Measurements from ENCODE around the gene RNF208. TPM values are rescaled to one million over a fixed set of nuclear protein-coding genes. Genes with fewer than 3 reads are reported as not detected.

RNF208 gene
- total RNA-seq, 1 donor from 2014 or later: 5.9 TPM

DNA sequence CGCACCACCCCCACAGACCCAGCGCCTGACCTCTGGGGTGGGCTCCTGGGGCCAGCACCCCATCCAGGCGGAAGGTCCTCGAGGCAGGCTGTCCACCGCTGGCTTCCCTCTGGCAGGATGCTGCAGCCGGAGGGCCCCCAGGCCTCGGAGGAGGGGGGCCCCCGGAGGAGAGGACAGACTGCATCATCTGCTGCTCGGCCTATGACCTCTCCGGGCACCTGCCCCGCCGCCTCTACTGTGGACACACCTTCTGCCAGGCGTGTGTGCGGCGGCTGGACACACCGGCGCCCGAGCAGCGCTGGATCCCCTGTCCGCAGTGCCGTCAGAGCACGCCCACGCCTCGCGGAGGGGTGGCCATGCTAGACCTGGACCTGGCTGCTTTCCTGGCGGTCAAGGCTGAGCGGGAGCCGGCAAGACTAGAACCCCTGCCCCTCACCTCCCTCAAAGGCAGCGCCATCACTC is 6.5 kb upstream of the RNF208 start:
- no peak for DNase-seq (ENCODE audit: low spot score)

DNA sequence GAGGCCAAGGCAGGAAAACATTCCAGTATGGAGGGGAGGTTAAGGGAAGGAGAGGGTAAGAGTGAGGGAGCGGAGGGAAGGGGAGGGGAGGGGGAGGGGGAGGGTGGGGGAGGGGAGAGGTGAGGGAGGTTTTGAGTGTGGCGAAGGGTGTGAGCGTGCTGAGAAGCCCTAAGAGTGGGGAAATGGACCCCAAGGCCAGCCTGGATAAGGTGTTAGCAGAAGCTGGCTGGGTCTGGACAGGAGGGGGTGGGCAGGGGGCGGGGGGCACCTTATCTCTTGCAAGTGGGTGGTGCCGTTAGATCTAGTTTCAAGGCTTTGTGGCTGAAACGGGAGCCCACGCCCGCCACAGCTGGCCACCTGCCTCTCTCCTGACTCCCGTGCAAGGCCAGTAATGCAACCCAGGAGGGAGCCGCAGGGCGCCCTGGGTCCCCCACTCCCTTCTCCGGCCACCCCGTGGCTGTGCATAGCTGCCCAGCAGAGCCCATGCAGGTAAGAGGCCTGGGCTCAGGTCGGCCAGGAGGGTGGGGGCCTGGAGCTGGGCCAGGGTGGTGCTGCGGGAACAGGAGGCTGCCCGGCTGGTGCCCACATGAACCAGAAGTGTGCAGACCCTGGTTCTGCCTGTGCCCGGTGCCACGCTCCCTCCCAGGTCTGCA is 5.9 kb upstream of the RNF208 start:
- no peak for DNase-seq (ENCODE audit: low spot score)

DNA sequence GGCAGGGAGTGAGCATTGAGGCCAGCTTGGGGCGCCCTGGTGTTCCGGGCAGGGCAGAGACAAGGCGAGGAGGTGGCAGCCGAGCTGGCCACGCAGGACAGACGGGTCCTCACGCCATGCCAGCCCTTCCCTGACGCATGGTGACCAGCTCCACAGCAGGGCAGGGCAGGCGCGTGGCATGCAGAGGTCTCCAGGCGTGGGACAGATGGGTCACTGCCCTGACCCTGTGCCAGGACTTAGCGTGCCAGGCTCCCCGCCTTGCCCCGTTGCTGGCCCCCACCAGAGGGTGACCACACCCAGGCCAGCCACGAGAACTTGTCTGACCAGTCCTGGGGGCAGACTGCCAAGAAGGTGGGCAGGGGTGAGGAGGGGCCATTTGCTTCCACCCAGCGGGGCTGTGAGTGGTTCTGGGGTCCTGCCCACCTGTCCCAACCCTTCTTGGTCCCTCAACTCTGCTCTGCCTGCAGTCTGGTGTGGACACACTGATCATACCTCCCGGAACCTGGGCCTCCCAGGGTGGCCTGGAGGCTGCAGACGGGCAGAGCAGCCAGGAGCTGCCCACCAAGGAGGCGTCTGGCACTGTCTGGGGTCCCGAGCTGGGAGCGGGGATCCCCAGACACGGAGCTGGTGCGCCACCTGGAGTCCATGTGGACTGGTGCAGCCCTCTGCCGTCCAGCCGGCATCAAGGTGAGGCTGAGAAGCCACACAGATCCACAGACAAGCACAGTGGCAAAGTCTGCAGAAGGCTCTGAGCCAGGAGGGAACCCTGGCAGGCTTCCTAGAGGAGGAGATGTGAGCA is 5.2 kb upstream of the RNF208 start, which contains the start of gene RNF224:
Gene RNF224, plus strand, starts transcription at position 449 of the 799 bp plus-strand sequence. CDS start 834 bp downstream, outside the sequence.
- no peak for DNase-seq (ENCODE audit: low spot score)

DNA sequence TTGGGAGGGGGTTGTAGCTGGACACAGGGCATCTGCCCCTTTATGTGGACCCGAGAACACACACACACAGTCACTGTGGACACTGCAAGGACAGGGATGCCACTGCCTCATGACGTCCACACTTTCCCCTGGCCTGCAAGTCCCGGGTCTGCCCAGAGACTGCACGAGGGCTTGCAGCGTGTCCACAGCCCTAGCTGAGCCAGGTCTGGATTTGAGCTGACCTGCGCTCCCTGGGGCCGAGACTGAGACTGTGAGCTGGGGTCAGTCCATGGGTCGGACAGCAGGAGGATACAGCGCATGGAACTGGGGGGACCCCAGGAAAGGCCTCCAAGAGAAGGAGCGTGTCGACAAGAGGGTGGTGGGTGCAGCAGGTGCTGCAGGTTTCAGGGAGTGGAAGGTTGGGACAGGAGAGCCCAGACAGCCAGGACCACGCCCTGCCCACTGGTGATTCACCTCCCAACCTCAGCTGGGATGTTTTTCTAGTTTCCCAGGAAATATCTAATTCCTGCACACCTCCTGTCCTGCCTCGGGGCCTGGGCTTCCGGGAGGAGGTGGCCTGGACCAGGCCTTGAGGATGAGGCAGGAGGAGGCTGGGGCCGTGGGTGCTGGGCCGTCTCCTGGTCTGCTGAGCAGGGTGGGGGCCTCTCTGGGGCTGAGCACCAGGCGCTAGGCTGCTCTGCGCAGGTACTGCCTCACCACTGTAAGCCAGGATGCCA is 4.5 kb upstream of the RNF208 start:
- DNase-seq (ENCODE audit: low spot score): no peak

DNA sequence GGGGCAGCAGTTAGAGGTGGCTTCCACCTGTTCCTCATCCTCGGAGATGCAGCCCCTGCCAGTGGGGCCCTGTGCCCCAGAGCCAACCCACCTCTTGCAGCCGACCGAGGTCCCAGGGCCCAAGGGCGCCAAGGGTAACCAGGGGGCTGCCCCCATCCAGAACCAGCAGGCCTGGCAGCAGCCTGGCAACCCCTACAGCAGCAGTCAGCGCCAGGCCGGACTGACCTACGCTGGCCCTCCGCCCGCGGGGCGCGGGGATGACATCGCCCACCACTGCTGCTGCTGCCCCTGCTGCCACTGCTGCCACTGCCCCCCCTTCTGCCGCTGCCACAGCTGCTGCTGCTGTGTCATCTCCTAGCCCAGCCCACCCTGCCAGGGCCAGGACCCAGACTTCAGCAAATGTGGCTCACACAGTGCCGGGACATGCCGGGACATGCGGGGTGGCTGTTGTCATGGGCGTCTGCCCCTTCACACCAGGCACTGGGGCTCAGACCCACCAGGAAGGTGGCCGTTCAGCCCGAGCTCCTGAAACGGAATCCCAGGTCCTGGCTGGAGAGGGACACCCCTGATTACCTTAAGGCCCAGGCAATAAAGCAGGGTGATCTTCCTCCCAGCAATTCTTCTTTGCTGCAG is 3.8 kb upstream of the RNF208 start:
- DNase-seq (ENCODE audit: low spot score): no peak

DNA sequence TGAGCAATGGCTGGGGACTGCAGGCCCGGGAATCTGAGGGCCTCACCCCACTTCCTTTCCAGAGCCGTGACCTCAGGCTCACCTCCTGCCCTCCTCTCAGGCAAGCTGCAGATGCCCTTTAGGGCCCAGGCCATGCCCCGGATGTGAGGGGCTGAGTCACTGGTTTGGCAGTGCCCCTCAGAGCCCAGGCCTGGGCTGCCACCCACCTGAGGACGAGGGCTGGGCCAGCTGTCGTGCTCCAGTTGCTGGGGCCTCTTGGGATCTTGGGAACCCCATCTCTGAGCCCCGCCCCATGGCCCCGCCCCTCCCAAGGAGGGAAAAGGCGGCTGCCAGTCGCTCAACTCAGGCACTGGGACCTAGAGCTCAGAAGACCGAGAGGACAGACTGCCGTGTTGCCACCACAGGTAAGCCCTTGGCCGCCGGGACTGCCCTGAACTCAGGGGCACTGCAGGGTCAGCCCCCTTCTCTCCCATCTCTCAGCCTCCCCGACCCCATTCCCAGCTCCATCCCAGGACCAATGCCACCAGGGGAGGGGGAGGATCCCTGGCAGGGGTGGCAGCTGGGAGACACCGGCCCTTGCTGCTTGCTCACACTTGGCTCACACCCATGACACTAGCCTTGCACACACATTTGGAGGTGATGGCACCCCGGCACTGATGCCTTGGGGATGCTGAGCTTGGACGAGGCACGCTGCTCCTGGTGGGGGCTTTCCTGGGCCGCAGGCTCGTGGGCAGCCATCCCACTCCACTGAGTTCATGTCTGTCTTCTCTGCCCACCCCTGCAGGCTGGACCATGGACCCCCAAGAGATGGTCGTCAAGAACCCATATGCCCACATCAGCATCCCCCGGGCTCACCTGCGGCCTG is 3.0 kb upstream of the RNF208 start, which contains the start of gene CYSRT1:
Gene CYSRT1, plus strand, starts transcription at position 345 of the 865 bp plus-strand sequence. Its CDS starts 448 bp downstream, at position 793.
- no peak for DNase-seq (ENCODE audit: low spot score)

DNA sequence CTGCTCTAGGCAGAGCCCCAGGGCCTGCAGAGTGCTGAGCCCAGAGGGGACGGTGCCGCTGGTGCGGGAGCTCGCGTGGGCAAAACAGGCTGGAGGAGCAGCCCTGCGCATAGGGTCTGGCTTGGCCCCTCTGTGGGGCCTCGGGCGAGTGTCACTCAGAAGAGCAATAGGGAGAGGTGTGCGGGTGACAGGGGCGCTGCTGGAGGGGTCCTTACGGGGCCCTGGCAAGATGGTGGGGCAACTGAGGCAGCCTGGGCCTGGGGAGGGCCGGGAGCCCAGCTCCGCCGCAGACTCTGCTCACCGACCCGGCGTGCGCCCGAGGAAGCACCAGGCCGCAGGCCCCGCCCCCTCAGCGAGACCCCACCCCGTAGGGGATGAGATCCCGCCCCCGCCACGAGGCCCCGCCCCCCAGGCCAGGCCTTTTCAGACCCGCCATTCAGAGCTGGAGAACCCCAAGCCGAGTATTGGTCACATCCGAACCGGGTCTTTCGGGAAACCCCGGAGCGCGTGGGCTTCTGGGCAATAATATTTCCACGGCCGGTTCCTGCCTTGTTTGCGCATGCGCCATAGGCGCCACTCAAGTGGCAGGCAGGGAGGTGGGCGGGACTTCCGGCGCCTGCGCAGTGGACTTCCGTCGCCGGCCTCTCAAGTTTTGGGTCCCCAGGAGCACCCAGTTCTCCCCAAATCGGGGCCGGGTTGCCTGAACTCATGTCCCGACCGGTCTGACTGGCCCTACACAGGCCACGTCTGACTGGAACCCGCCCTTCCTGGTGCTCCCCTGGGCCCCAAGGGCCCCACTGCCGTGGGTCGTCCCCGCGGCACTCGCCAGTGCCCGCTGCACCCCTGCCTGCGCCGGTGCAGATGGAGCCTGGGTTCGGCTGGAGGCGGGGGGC is 1.3 kb upstream of the RNF208 start:
- DNase-seq (ENCODE audit: low spot score): peak; percentile 98

DNA sequence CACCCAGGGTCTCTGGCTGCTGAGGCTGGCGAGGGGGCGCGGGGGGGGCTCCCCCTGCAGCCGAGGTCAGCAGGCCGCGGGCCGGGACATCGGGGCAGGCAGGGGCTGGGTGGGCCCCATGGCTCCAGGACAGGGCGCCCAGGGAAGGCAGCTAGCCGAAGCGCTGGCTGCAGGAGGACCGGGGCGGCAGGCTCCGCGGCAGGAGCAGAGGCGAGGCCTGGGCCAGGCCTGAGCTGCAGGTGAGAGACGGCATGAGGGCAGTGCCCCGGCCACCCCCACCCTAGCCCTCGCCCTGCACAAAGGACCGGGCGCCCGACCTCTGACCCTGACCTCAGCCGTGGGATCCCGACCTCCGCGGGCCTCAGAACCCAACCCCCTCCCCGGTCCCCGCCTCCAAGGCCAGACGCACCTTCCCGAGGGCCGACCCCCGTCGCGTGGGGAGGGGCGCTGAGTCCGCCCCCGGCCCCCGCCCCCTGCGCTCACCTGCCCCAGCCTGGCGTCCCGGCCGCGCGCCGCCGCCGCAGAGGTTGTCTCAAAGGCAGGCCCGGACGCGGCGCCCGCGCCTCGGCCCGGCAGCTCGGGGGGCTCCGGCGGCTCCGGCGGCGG is 431 bp downstream of the RNF208 start:
- no peak for DNase-seq (ENCODE audit: low spot score)

DNA sequence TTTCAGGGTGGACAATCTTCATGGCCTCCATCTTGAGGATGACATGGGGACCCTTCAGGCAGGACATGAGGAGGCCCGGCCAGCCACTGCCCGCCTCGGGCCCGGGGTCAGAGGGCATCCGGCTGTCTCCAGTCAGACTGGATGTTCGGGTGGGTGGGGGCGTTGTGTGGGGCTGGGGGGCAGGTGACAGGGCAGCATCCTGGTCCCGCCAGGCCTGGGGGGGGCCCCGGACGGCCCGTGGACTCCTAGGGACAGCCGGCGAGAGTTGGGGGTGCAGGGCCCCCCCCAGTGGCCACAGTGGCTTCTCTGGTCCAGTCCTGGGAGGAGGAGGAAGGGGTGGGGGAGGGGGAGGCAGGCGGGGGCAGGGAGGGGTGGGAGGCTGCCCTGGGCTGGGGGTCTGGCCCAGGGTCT is 940 bp downstream of the RNF208 start:
- no peak for DNase-seq (ENCODE audit: low spot score)

DNA sequence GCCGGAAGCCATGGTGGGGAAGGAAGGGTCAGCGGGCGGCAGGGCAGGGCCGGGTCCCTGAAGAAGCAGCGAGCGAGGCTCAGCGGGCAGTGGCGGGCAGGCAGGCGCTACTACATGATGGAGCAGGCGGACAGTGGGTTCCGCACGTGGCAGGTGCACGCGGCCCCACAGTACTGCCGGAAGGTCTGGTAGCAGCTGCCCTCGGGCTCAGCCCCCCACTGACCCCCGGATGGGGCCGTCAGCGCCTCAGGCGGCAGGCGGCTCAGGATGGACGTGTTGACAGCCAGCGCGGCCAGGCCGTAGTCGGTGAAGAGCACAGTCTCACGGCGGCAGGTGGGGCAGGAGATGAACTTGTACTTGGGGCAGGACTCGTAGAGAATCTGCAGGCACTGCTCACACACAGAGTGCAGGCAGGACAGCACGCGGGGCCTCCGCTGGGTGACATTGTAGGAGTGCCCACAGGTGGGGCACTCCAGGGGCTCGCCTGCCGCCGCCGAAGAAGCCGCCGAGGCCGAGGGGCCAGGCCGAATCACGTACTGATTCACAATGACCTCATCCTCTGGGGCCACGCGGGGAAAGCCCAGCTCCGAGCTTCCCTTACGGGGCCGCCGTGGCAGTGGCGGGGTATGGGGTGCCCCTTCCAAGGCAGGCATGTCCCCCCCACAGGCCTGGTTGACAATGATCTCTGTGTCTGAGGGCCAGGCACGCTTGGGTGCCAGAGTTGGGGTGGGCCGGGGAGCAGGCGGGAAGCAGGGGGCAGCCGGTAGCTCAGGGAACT is 1.5 kb downstream of the RNF208 start:
- no peak for DNase-seq (ENCODE audit: low spot score)

DNA sequence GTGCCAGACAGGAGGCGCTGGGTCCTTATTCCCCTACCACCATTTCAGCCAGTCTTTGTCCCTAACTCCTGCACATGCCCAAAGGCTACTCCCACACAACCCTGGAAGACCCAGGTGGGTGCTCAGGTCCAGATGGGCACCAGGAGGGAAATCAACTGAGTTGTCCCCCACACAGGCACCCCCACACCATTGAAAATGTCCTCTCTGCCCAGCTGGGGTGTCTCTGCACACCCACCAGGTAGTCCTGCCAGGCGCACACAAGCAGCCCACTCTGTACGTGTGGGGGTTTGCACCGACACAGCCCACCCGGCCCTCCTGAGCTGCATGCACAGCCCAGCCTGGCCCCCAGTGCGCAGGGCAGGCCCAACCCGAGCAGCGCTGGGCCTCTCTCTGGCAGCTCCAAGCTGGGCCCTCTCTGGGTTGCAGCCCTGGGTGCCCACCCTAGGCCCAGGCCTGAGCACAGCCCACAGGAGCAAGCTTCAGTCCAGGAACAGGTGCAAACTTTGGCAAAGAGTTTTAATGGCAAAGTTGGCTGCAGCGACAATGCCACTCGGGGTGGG is 2.2 kb downstream of the RNF208 start:
- DNase-seq (ENCODE audit: low spot score): no peak

DNA sequence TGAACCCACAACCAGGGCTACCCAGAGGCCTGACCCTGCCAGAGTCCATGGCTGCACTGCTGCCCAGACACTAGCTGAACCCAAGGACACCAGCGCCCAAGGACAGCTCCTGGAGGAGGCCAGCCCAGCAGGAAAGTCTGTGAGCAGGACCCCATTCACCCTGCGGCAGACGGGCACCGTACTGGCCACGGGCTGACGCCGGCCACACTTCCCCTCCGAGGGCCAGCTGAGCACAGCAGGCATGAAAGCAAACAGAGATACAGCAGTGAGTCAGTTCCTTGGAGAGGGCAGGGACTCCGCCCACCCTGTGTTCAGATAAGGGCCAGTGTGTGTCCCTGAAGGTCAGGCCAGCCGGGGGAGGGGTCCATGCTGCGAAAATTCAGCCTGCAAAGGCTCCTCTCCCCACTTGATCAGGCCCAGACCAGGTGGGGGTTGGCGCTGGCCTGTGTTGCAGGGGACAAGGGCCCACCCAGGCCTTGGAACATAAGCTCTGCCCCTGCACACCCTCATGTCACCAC is 3.2 kb downstream of the RNF208 start:
- no peak for DNase-seq (ENCODE audit: low spot score)

DNA sequence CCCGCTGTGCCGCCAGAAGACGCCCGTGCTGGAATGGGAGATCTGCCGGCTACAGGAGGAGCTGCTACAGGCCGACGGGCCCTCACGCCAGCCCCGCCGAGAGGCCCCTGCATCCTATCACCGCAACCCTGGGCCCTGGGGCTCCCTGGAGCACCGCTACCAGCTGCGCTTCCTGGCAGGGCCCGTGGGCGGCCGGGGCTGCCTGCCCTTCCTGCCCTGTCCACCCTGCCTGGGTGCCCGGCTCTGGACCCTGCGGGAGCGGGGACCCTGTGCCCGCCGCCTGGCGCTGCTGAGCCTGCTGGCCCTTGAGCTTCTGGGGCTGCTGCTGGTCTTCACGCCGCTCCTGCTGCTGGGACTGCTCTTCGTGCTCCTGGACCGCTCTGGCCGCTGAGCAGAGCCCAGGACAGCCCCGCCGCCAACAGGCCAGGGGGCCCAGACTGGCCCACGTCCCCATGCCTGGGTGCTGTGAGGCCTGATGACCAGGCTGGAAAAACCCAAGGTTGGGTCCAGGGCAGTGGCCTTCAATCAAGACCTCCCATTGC is 3.8 kb downstream of the RNF208 start:
- DNase-seq (ENCODE audit: low spot score): no peak

DNA sequence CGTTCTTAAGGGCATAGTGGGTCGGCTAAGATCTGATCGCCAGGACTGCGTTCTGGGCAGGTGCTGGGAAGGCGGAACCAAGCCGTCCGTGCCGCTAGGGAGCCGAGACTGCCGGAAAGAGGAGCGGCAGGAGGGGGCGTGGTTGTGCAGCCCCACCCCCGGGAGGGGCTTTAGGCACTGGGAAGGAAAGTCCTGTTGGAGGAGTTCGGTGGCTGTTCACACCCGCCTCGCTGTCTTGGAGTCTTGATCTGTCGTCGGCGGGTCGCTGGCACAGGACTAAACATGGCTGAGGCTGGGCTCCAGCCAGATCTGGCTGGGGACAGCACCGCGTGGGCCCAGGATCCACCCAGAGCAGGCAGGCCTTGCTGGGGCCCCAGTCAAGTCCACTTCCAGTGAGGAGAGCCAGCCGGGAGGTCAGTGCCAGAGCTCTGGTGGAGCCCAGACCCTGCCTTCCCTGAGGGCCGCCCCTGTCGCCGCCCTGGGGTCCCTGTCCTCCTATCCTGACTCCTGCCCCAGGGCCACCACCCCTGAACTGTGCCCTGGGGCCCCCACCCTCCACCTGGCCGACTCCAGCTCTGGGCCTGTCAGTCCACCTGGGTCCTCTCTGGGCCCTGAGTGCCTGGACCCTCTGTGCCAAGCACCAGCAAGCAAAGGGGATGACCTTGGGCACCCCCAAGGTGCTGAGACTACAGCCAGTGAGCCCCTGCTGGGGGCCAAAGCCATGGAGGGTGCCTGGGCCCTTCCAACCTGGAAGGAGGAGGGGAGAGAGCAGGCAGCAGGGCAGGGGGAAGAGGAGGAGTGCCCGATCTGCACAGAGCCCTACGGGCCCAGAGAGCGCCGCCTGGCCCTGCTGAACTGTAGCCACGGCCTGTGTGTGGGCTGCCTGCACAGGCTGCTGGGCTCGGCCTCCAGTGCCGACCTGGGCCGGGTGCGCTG is 4.5 kb downstream of the RNF208 start:
- DNase-seq (ENCODE audit: low spot score): no peak

DNA sequence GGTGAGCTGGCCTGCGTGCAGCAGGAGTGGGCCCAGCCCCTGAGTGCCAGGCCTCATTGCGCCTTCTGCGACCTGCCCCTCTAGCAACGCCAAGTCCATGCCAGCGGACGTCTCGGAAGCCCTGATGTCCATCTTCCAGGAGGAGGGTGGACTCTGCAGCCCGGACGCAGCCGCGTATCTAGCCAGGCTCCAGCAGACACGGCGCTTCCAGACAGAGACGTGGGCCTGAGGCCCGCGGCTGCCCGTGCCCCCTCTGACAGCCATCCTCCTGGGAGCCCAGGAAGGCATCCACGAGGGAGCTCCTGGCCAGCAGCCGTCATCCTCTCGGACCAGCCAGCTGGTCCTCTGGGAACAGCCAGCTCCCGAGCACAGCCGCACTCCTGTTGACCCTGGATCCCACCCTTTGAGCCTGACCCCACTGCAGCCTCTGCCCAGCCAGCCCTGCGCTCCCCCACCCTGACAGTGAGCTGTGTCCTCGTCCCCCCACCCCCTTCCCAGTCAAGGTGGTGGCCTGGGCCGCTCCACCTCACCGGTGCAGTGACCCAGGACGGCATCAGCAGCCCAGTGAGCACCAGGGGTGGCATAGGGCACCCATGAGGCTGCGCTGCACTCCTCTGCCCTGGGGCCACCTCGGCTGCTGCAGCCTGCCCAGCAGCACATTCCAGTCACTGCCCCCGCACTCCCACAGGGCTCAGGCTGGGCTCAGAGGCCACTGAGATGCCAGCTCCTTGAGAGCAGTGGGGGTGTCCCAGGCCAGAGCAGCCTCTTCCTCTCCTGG is 5.7 kb downstream of the RNF208 start:
- DNase-seq (ENCODE audit: low spot score): no peak
